ENCODE measurements around the gene DUSP10.

Gene DUSP10

DNA sequence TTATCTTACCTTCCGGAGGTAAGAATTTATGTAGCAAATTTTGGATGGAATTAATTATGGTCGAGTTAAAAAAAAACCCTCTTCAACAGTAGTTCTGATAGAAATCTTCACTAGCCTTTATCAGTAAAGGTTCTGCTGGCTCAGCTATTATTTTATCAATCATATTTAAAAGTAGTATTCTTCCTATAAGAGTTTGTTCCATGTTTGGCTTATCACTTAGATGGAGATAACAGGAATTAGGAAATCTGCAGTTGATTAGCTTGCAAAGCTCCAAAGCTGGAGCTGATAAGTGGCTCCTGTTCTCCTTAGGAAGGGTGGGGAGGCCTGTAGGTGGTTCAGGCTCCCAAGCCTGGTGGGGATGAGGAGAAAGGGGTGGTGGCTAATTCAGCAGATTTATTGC lies 31.5 kb upstream of the DUSP10 start:
- H3K9me3 Mint-ChIP-seq = no peaks in the 10 kb centered on the region
- TF ChIP-seq, protein P1, sequence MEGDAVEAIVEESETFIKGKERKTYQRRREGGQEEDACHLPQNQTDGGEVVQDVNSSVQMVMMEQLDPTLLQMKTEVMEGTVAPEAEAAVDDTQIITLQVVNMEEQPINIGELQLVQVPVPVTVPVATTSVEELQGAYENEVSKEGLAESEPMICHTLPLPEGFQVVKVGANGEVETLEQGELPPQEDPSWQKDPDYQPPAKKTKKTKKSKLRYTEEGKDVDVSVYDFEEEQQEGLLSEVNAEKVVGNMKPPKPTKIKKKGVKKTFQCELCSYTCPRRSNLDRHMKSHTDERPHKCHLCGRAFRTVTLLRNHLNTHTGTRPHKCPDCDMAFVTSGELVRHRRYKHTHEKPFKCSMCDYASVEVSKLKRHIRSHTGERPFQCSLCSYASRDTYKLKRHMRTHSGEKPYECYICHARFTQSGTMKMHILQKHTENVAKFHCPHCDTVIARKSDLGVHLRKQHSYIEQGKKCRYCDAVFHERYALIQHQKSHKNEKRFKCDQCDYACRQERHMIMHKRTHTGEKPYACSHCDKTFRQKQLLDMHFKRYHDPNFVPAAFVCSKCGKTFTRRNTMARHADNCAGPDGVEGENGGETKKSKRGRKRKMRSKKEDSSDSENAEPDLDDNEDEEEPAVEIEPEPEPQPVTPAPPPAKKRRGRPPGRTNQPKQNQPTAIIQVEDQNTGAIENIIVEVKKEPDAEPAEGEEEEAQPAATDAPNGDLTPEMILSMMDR (IDR thresholded peaks at IDR 0.05) = no peak
- H3K4me1 Mint-ChIP-seq = peaks cover 9% of the 10 kb centered on the region
- H3K27me3 Mint-ChIP-seq (ENCODE audit: low read depth, poor library complexity) = peaks cover 3% of the 10 kb centered on the region
- H3K4me3 Mint-ChIP-seq = no peak overlapping the region
- DNase-seq = no peak
- no peak overlapping the region for H3K27ac Mint-ChIP-seq
- no peaks in the 10 kb centered on the region for H3K36me3 Mint-ChIP-seq (ENCODE audit: low read depth)

DNA sequence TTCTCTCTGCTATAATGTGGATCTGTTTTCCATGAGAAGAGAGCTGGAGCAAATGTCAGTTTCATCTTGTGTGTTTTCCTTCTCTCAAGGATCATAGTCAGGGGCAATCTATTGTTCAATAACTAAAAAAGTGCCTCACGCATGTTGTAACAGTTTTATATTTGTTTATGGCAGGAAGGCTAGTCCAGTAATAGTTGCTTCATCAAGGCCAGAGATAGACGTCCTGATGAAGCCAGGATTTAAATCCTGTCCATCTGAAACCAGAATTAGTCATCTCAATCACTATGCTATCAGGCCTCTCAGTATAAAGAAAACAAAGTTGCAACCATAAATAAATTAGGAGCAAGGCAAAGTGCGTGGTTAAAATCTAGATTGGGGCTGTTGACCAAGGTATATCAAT lies 30.2 kb upstream of the DUSP10 start:
- Mint-ChIP-seq H3K9me3 (no peaks in the 10 kb centered on the region), H3K27ac (no peak overlapping the region), H3K4me1 (peaks cover 6% of the 10 kb centered on the region), H3K4me3 (no peak overlapping the region), H3K27me3 (ENCODE audit: low read depth, poor library complexity) (peaks cover 8% of the 10 kb centered on the region), H3K36me3 (ENCODE audit: low read depth) (no peaks in the 10 kb centered on the region)
- TF ChIP-seq, protein P1 (IDR thresholded peaks at IDR 0.05) = no peak
- no peak for DNase-seq

GRCh38 chr1:221768444-221769066 lies 26.7 kb upstream of the DUSP10 start:
- no peak for DNase-seq

DNA sequence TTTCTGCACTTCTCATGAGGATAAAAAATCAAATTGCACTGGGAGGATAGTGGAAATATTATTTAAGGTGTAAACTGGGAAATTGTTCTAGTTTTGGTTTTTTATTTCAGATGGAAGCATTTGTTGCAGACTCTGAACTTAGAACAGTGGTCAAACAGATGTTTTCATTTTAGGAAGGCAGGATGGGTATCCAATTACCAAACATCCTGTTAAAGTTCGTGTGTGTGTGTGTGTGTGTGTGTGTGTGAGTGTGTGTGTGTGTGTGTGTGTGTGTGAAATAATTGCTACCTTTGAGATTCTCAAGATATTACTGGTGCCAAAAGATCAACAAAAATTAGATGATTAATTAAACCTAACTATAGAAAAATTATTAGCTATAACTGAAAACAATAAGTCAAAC lies 24.3 kb upstream of the DUSP10 start:
- peaks cover 9% of the 10 kb centered on the region for H3K27me3 Mint-ChIP-seq (ENCODE audit: low read depth, poor library complexity)
- no peaks in the 10 kb centered on the region for H3K36me3 Mint-ChIP-seq (ENCODE audit: low read depth)
- DNase-seq = no peak
- H3K9me3 Mint-ChIP-seq = no peaks in the 10 kb centered on the region
- H3K27ac Mint-ChIP-seq = no peak overlapping the region
- TF ChIP-seq, protein P1 (IDR thresholded peaks at IDR 0.05) = no peak
- H3K4me1 Mint-ChIP-seq = peaks cover 17% of the 10 kb centered on the region
- H3K4me3 Mint-ChIP-seq = no peak overlapping the region

More at GRCh38 chr1:221768444-221769066, 26.7 kb upstream of the DUSP10 start:
- TF ChIP-seq, protein P1 (IDR thresholded peaks at IDR 0.05) = no peak
- Mint-ChIP-seq H3K9me3 (no peaks in the 10 kb centered on the region), H3K27ac (no peak overlapping the region), H3K4me1 (peaks cover 20% of the 10 kb centered on the region), H3K36me3 (ENCODE audit: low read depth) (no peaks in the 10 kb centered on the region), H3K4me3 (no peak overlapping the region), H3K27me3 (ENCODE audit: low read depth, poor library complexity) (peaks cover 11% of the 10 kb centered on the region)

DNA sequence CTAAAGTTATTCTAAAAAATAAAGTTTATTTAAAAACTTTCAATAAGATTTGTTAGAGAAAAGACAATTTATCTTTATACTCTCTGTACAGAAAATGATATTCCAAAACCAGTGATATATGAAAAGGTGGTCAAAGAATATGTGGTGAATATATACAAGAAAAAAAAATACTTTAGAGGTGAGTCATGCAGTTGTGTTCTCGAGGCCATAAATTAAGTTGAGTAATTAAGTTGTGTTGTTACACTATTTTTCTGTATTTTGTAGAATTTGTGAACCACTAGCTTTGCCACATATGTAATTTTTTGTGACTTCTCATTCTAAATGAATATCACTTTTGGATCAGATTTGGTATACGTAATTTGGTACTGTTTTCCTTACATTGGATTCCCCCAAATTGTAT lies 23.6 kb upstream of the DUSP10 start:
- Mint-ChIP-seq H3K27me3 (ENCODE audit: low read depth, poor library complexity) (peaks cover 9% of the 10 kb centered on the region), H3K36me3 (ENCODE audit: low read depth) (no peaks in the 10 kb centered on the region), H3K4me3 (no peak overlapping the region), H3K4me1 (peaks cover 17% of the 10 kb centered on the region), H3K27ac (no peak overlapping the region), H3K9me3 (no peaks in the 10 kb centered on the region)
- TF ChIP-seq, protein P1 (IDR thresholded peaks at IDR 0.05) = no peak
- no peak for DNase-seq

DNA sequence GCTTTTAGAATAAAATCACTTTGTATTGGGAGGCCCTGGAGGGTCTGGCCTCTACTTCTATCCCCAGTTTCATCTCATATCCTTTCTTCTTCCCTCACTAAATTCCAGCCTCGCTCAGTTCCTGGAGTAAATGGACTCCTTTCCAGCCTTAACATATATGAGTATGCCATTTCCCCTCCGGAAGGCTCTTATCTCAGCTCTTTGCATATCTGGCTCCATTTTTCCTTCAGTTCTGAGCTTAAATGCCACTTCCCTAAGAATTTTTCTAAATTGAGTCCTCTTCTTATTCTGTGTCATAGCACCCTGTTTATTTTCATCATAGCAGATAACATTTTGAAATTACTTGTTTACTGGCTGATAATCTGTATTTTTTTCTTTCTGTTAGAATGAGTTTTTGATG lies 20.2 kb upstream of the DUSP10 start:
- Mint-ChIP-seq H3K27ac (no peak overlapping the region), H3K27me3 (ENCODE audit: low read depth, poor library complexity) (peaks cover 4% of the 10 kb centered on the region), H3K4me3 (no peak overlapping the region), H3K36me3 (ENCODE audit: low read depth) (no peaks in the 10 kb centered on the region), H3K9me3 (no peaks in the 10 kb centered on the region), H3K4me1 (peaks cover 15% of the 10 kb centered on the region)
- no peak for DNase-seq
- TF ChIP-seq, protein P1 (IDR thresholded peaks at IDR 0.05) = no peak
